HG02623 (cell line): ENCODE data around the gene ATRIP.
"Not testable (repeated sequence)": the region's sequence is repeated elsewhere in the genome, so short reads cannot be mapped to it uniquely, and the experiment has no call there.

Source experiments
- ATAC-seq: cut with Tn5 transposase; IDR thresholded peaks from one replicate; pipeline ENCODE4 v1.9.1; 2021; ENCODE audit warnings: moderate library complexity; ENCODE audit not compliant: unreplicated experiment

The ATRIP gene

GRCh38 chr3:48467110-48467454 lies 20.5 kb downstream of the ATRIP start:
- ATAC-seq = no peak

DNA sequence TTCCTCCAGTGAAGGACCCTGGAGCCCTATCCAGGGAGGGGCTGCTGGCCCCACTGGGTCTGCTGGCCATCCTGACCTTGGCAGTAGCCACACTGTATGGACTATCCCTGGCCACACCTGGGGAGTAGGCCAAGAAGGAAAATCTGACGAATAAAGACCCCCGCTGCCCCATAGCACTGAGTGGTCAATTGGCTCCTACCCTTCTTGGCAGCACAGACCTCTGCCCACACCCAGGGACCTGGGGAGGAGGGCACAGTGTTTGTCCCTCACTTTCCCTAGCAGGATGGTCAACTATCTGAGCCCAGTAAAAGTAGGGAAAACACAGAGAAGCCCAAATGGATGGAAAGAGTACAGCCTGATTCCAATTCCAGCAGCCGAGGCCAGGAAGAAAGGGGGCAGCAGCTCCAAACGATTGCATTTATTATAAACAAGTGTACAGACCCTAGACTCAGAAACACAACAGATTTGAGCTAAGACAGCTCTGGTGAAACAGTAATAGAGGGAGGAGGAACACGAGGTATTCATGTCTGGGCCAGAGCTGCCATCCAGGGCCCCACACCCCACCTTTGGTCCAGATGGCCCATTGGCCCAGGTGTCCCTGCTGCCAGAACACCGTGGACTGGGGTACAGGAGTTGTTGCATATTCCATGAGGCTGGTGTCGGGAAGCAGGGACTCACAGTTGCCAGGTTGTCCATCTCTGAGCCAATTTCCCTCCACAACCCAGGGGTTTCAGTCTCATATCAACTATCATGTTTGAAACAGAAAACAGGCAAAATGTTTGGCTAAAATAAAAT lies 21.1 kb downstream of the ATRIP start:
- no peak for ATAC-seq

DNA sequence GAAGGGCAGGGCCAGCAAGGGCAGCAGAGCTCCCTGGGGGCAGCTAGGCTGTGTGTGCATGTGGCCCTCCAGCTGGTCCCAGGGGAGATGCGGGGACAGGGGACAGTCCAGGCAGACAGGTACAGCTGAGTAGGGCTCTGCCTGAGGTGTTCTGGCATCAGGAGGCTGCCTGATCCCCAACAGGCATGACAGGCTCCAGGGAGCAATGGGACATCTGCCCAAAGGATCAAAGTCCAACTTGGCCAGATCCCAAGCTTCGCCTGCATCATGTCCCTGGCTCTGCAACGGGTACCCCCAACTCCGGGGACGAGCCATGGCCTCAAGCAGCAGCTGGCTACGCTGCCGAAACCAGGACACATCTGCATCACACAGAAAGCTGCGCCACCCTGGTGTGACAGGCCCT lies 21.8 kb downstream of the ATRIP start:
- no peak for ATAC-seq

DNA sequence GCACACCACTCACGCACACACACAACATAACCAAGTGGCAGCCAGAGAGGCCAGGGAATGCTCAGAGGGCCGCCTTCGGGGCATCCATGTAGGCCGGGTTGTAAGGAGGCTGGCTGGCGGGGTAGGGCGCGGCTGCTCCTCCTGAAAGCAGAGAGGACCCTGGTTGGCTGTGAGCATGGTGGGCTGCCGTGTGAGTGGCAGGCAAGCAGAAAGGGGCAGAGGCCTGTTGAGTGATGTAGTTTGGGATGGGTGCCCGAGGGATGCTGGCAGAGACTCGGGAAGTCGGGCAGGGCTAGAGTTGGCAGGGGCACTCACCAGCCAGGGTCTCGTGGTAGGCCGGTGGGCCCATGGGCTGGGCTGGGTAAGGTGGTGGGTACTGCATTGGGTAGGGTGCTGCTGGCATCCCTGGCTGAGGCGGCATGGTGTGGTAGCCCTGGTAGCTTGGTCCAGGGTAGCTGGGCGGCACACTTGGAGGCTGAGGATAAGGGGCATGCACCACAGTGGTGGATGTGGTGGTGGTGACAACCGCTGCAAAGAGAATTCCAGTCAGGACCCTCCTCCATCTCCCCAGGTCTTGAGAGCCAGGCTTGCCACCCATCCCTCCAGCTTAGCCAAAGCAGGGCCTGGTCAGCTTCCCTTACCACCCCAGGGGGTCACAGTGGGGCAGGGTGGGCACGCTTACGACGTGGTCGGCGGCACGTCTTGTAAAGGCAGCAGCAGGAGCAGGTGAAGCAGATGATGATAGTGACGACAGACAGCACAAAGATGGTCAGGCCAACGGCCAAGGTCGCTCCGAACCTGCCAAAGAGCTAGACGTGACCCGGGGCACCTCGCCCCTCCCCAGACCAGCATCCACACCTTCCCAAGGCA lies 22.7 kb downstream of the ATRIP start:
- ATAC-seq = no peak

DNA sequence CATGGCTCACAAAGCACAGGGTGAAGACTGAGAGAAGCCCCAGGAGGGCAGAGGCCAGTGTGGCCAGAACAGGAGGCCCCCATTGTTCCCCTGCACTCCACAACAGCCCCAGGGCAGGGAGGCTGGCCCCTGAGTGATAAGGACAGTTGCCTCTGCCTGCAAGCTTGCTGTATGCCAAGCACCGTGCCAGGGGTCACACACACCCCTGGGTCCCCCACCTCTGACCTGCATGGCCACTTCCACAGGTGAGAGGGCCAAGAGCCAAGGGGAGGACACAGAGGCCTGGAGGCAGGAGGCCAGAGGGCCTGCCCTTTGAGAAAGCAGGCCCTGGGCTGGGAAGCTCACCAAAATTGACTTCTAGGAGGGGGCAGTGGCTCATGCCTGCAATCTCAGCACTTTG lies 23.7 kb downstream of the ATRIP start:
- ATAC-seq = no peak

DNA sequence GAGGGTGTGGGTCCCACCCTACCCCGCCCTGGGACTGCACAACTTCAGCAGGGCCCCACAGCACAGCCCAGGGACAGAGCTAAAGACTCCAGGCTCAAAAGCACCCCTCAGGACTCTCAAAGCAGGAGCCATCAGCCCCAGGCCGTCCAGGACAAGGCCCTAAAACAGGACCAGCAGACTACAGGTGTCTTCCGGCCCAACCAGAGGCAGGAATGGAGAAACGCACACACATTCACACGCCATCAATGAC lies 26.1 kb downstream of the ATRIP start:
- ATAC-seq = peak; percentile 8

DNA sequence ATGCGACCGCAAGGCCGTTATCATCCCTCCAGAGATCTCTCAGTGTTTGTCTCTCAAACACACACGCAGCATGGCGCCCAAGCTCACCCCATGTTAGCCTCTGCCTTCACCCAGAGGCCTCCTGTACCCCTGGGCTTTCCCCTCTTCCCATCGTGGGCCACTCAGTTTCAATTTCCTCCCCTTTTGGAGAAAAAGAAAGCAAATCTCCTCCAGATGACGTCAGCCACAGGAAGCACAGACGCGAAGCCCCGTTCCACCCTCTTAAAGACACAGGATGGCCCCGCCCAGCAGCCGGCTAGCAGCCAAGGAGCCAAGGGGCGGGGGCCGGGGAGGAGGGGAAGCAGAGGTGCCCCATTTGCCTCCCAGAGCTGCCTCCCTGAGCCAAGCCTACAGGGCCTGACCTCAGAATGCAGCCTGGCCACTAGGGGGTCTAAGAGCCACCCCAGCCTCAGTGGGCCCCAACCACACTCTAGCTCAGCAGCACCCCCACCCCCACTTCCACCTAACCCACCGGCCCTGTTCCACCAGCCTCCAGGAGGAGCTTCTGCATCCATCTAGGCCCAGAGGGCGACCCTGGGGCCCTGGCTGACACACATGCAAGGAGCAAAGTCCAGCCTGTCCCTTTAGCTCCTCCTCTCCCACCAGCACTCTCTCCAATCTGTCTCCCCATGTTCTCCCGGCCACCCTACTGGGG lies 26.5 kb downstream of the ATRIP start:
- peak; percentile 74 for ATAC-seq

DNA sequence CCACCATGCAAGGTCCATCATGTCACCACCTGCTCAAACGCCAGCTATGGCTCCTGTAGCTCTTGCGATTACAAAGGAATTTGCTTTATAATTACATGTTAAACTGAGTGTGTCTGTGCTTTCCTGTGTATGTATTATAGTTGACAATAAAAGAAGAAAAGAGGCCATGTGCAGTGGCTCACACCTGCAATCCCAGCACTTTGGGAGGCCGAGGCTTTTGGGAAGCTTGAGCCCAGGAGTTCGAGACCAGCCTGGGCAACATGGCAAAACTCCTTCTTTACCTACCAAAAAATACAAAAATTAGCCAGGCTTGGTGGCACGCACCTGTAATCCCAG lies 27.0 kb downstream of the ATRIP start:
- no peak for ATAC-seq

DNA sequence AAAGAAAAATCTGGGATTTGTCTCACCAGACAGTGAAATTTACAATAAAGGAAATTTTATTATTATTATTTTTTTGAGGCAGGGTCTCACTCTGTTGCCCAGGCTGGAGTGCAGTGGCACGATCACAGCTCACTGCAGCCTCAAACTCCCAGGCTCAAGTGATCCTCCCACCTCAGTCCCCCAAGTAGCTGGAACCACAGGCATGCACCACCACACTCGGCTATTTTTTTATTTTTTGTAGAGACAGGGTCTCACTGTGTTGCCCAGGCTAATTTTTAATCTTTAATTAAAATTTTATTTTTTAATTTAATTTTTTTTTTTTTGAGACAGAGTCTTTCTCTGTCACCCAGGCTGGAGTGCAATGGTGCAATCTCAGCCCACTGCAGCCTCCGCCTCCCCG lies 27.5 kb downstream of the ATRIP start:
- ATAC-seq = not testable (repeated sequence)

DNA sequence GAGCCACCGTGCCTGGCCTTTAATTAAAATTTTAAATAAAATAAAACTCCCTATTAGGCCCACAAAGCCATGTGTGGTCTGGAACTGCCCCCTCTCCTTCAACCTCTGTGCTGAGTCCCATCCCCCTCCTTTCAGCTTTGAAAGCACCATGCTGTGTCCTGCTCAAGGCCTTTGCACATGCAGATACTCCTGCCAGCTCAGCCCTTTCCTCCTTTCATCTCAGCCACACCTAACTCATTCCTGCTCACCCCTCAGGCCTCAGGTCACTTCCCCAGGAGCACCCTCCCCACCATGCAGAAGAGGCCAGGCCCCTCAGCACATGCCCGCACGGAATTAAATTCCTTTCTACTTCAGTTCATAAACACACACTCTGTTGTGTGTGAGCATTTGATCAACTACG lies 28.1 kb downstream of the ATRIP start:
- no peak for ATAC-seq

GRCh38 chr3:48475188-48475587 lies 28.7 kb downstream of the ATRIP start:
- no peak for ATAC-seq

DNA sequence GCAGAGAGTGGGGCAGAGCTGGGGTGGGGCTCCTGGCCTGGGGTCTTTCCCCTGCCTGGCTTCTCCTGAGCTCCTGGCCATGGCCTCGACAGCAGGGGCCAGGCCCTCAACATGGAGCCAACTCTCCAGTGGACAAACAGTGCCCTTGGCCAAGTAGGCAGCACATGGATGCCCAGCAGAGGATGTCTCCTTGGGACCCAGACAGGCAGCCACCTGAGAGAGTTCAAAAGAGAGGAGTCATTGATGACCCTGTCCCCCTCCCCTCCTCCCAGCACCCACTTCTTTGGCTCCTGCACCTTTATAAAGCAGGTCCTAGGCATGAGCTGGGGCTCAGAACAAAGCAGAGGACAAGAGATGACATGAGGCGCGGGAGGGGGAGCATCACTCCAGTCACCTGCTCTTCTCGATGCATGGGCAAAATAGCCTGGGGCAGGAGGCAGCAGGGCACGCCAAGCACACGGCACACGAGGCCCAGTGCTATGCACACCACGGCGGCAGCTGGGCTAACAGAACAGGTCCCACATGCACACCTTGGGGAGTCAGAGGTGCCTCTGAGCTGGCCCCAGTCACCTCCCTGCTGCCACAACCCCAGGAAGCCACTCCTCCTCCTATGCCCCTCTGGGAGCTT lies 30.0 kb downstream of the ATRIP start:
- ATAC-seq = no peak

DNA sequence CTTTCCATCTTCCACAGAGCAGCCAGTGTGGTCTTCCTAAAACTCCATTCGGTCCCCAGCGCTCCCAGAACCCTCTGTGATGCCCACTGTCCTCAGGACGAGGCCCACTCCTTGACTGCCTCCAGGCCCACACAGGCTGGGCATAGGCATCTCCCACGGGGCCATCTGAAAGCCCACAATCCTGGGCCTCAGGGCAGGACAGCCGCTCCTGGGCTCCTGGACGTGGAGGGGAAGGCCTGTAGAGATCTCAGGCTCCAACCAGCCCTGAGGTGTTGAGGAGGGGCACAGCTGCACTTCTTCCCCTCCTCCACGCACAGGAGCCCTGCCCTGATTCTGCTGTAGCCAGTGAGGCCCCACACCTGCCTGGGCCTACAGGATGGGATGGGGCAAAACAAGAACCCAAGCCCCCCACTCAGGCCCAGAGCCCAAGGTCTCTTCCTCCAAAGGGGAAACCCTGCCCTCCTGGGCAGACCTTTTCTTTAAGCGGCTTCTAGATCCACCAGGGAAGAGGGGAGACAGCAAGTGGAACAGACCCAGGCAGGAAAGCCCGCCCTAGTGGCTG lies 31.5 kb downstream of the ATRIP start:
- ATAC-seq = no peak

GRCh38 chr3:48478626-48479555 lies 32.4 kb downstream of the ATRIP start:
- ATAC-seq = no peak

- ATAC-seq = not testable (repeated sequence)
Observed at GRCh38 chr3:48480891-48481290, 34.4 kb downstream of the ATRIP start.

- ATAC-seq = not testable (repeated sequence)
Observed at GRCh38 chr3:48482822-48483221, 36.3 kb downstream of the ATRIP start.

GRCh38 chr3:48486952-48487351 lies 40.4 kb downstream of the ATRIP start:
- no peak for ATAC-seq

- ATAC-seq = no peak
Observed at GRCh38 chr3:48492461-48493202, 46.1 kb downstream of the ATRIP start.

GRCh38 chr3:48493203-48493501 lies 46.6 kb downstream of the ATRIP start:
- no peak for ATAC-seq

GRCh38 chr3:48500656-48501055 lies 54.1 kb downstream of the ATRIP start:
- ATAC-seq = no peak
